ENCODE measurements around the gene ADGRD1. TPM values are rescaled to one million over a fixed set of nuclear protein-coding genes. Genes with fewer than 3 reads are reported as not detected.
"Not testable (repeated sequence)": the region's sequence is repeated elsewhere in the genome, so short reads cannot be mapped to it uniquely, and the experiment has no call there.

ADGRD1 gene
- total RNA-seq, 1 experiment from 2014 or later = not detected

DNA sequence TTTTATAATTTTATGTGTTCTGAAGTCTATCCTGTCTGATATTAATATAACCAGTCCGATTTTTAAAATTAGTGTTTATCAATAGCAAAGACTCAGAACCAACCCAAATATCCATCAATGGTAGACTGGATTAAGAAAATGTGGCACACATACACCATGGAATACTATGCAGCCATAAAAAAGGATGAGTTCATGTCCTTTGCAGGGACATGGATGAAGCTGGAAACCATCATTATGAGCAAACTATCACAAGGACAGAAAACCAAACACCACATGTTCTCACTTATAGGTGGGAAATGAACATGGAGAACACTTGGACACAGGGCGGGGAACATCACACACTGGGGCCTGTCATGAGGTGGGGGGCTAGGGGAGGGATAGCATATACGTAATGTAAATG is 16.2 kb upstream of the ADGRD1 start:
- DNase-seq (ENCODE audit: low read depth) = not testable (repeated sequence)

DNA sequence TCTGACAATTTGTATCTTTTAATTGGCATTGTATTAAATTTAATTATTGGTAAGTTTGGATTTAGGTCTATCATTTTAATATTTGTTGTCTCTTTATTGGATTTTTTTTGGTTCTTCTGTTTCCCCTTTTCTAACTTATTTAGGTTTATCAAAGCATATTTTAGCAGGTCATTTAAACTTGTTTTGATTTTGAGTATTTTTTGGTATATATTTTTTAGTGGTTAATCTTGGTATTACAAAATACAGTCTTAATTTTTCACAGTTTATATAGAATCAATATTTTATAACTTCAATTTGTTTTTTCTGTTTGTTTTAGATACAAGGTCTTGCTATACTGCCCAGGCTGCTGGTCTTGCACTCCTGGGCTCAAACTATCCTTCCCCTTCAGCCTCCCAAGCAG is 15.5 kb upstream of the ADGRD1 start:
- no peak for DNase-seq (ENCODE audit: low read depth)

DNA sequence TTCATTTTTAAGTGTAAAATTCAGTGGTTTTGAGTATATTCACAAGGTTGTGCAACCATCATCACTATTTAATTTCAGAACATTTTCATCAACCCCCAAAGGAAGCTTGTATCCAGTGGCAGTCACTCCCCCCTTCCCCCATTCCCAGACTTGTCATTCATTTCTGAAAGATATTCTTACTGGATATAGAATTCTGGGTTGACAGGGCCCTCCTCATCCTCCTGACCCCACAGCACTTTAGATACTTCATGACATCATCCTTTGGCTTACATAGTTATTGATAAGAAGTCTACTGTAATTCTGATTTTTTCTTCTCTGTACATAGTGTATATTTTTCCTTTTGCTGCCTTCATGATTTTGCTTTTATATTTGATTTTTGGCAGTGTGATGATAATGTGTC is 8.8 kb upstream of the ADGRD1 start:
- no peak for DNase-seq (ENCODE audit: low read depth)

DNA sequence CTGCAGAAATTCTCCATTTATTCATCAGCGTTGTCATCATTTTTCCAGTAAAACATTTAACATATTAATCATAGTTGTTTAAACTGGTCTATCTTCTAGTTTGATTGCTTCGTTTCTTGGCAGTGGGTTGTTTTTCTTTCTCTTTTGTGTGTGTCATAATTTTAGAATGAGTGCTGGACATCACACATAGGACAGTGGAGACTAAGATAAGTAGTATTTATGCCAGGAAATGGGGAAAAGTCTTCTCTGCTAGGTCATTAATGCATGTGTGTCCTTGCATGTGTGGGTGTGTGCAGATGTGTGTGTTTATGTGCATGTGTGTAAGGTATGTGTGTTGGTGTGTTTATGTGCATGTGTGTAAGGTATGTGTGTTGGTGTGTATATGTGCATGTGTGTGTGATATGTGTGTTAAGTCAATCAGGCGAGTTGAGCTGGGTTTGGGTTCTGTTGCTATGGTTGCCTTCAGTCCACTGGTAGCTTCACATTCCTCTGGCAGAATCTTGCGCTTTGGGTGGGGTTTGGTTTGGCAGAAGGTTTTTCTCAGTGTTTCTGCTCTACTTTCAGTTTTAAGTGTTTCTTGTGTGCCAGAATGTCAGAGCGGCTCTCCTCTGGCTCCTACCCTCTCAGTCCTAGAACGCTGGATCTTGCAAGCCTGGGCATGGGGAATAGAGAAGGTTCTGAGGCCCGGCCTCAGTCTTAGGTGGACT is 7.8 kb upstream of the ADGRD1 start:
- DNase-seq (ENCODE audit: low read depth) = no peak

DNA sequence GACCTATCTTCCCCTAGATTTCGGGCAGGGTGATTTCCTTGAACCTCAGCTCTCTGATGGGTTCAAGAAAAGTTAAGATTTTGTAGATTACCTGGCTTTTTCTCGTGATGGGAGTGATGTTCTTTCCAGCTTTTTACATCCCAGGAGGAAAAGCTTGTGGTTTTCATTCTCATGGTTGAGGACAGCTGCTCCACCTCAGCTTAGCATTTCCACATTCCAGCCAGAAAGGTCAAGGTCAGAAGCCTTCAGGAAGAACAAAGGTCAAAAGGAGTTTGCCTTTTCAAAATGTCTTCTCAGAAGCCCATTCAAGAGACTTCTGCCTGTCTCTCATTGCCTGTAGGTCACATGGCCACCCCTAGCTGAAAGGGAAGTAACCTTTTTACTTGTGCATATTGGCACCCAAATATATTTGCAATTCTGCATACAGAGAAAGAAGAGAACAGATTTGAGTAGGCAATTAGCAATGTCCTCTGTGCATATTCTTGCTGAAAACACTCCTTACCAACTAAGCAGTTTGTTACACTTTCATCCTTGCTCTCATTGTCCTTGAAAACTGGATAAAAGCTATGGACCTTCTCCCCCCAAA is 6.6 kb upstream of the ADGRD1 start:
- no peak for DNase-seq (ENCODE audit: low read depth)

DNA sequence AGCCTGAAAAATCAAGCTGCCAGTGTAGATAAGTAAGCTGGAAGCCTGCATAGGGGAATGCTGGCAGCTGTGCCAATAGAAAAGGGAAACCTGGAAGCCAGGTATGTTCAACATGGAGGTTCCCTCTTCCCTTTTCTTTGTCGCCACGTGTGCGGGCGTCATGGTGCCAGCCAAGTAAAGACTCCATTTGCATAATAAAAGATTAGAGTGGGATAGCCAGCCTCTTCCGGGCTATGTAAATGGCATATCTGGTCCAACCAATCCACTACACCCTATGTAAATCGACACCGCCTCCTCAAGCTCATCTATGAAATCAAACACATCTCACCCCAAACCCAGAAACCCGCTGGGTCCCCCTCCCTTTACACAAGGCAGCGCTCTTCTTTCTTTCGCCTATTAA is 5.6 kb upstream of the ADGRD1 start:
- DNase-seq (ENCODE audit: low read depth) = no peak

DNA sequence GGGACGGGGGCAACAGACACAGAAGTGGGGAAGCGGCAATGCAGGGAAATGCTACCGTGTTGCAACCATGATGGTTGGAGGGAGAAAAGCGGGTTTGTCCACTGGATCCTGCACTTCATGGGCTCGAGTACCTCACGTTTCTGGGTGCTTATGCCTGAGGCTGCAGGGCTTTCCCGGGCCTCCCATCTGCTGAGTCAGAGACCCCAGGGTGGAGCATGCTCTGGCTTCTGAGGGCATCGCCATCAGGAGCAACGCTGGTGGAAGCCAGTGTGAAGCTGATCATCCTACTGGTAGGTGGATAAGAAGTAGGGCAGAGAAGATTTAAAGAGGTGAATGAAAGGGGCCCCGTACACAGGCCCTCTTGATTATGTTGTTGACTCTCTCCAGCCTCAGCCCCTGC is 5.0 kb upstream of the ADGRD1 start:
- no peak for DNase-seq (ENCODE audit: low read depth)

DNA sequence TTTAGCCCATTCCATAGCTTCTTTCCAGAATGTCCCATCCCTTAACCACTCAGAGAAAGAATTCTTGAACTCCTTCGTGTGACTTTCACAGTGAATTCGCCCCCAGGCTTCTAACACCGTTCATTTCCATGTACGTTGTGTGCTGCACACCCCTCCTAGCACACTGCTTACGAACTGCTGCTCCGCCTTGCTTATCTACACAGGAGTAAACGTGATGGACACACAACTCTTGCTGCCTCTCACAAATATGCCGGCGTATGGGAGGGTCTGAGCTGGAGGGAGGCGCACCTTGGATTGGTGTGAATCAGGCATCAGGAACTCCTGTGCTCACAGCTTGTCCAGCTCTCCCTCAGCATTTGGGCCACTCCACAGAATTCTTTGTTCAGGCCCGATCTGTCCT is 3.9 kb upstream of the ADGRD1 start:
- no peak for DNase-seq (ENCODE audit: low read depth)

DNA sequence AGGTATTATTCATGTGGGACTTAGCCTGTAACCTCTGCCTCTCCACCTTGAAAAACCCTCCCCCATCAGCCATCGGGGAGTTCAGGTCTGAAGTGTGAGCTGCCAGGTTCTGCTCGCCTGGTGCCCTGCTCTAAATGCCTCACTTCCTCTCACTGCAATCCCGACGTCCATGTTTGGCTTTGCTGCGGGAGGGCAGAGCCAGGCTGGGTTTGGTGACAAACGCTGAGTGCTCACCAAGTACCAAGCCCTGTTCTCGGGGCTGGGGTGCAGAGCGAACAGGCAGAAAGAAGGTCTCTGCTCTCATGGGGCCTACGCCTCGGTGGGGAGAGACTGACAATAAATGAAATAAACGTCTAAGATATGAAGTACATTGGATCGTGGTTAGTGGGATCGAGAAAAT is 2.1 kb upstream of the ADGRD1 start:
- DNase-seq (ENCODE audit: low read depth) = no peak

DNA sequence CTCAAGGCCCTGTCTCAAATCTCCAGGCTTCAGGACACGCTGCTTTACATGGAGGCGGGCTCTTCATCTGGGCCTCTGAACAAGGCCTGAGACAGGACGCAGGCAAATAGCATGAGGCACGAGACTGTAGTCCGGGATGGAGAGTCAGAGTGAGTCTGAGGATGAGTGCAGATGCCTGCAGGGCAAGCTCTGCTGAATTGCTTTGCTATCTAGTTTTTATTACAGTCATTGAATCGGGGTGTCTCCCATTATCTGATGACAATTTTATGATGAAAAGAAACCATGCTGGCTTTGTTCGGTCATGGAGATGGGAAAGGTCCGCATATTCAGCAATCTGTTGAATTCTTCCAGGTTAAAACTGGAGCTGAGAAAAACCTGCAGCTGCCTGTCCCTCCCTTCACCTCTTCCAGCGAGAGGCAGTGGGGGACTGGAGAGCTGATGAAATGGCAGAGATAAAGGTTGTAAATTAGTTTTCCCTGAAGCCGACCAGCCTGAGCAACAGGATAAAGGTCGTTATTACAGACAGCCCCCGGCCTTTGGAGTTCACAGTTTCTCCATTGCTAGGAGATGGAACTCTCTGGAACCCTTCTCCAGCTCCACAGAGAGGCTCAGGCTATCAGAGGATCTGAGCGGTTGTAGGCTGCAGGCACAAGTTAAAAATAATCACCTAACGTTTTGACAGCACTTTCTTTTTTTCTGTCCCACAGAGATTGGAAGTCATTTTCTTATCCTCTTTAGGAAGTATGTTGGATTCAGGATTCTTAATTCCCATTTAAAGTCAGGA is 1.3 kb upstream of the ADGRD1 start:
- no peak for DNase-seq (ENCODE audit: low read depth)

DNA sequence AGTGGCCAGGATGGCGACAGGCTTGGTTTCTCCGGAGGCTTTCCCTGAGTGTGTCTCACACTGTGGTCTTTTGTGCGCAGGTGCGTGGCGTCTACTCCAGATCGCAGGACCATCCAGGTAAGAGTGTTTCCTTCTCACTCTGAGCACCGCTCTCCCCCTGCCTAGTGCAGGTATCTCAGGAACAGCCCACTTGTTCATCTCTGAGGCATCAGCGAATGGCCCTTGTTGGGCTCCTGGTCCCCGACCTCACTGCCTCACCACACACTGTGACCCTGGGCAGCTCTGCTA is 781 bp downstream of the ADGRD1 start:
- no peak for DNase-seq (ENCODE audit: low read depth)

DNA sequence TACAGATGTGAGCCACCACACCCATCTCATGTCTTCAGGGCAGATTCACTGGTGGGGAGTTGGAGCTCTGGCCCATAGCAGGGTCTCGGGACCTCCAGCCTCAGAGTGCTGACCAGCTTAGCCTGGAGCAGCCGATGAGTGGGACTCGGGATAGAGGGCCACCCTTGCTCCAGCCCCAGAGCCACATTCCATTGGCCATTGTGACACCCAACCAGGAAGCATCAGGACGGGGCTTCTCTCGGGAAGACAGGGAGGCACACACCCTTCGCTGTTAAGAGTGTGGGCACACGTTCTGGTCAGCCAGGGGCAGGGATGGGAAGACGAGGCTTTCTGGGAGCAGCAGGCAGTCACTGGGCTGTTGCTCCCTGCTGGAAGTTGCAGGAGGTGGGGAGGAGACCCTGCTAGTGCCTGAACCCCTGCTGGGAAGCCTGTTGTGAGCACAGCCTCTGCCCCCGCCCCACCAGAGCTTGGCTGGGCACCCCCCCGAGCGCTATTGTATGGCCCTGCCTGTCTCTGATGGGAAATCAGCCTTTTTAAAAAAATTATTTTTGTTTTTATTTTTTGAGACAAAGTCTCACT is 1.6 kb downstream of the ADGRD1 start:
- DNase-seq (ENCODE audit: low read depth) = no peak

DNA sequence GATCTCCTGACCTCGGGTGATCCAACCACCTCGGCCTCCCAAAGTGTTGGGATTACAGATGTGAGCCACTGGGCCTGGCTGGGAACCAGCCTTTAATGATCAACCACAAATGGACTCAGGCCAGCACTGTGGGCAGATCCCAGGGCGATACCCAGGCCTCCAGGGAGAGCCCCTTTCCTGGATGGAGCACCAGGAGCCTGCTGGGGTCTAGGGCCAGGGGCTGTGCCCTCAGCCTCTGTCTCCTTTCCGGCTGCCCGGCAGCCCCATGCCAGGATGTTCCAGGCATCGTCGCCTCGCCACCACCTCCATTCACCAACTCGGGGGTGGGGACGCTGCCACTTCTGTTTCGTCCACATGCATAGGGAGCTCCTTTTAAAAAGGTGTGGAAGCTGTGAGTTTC is 2.3 kb downstream of the ADGRD1 start:
- no peak for DNase-seq (ENCODE audit: low read depth)

DNA sequence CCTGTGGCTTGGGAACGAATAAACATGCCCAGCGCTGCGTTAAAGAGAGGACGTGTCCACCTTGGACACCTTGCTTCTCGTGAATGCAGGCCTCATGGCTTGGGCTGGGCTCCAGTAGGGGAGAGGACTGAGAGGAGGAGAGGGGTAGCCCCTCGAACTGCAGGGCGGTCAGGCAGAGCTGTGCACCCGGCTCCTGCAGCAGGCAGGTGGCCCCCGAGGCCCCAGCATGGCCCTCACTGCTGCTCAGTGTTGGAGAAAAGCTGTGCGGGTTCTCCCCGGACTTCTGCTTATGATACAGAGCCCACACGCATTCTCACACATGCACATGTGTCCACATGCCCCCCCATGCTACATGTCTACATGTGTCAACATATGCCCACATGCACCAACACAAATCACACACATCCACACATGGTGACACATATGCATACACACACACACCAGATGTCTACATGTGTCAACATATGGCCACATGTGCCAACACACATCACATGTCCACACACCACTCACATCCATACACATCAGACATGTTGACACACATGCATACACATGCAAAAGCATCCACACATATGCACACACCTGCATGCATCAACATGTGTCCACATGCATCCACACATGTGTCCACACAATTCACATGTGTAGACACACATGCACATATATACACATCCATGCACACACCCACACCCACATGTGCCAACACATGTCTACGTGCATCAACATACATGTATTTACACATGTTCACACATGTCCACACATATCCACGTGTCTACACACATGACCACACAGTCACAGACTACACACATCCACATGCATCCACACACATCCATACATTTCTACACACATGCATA is 3.0 kb downstream of the ADGRD1 start:
- DNase-seq (ENCODE audit: low read depth) = no peak

DNA sequence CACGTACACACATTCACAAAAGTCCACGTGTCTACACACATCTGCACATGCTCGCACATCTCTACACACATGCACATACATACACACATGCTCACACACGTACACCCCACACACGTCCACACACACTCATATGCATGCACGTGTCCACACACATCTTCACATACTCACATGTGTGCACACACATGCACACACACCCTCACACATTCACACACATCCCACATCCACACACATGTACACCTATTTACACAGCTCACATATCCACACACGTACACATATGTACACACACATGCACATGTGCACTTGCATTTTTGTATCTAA is 3.6 kb downstream of the ADGRD1 start:
- DNase-seq (ENCODE audit: low read depth) = no peak

DNA sequence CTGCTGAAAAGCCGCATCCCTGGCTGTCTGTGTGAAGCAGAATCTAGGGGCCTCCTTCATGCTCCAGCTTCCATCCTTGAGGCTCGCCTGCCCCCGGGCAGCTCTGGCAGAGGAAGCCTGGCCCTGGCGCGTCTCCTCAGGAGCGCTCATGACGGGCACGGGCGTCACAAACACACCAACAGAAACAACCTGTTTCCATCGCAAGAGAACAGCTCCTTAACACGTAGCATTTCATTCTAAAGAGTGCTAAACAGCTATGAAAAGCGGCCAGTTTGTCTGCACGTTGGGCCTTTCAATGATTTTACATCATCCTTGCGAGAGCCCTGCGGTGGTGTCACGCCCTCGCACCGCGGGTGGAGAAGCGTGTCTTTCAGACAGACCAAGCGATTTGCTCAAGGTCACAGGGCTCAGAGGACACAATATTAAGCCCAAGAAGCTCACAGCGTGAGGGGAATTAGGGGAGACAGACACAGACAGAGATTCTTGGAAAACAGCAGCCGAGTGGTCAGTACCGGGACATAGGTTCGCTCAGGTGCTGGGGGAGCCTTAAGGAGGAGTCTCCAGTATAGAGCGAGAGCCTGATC is 4.9 kb downstream of the ADGRD1 start:
- DNase-seq (ENCODE audit: low read depth) = no peak

DNA sequence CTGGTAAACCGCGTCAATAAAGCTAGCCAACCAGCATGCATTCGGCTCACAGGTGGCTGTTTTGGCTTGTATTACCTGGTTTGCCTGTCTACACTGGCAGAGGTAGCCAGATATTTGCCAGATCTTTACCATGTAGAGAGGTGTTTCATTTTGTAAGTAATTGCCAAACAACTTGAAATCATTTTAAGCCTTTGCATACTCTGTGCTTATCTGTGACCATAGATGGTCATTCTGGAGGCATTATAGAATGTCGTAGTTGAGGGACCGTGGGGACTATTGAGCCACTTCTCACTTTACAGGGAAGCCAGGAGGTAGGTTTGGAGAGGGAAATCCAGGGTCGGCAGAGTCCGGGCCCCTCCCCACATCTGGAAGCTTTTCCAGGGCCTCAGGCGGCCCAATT is 5.9 kb downstream of the ADGRD1 start:
- DNase-seq (ENCODE audit: low read depth) = no peak

DNA sequence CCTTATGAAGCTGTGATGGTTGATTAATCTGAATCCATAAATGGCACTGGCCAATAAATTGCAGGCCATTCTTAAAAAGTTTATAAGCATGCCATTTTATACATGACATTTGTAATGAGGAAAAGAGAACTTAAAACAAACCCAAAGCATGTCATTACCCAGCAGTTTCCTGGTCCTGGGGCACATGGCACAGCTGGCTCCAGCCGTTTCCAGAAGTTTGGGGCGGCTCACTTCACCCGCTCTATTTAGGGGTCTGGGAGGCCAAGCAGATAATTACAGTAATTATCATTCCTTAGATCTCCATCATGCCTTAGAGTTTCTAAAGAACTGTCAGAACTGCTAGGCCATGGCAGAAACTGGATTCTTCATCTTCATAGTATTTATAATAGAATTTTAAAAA is 6.4 kb downstream of the ADGRD1 start:
- DNase-seq (ENCODE audit: low read depth) = no peak

DNA sequence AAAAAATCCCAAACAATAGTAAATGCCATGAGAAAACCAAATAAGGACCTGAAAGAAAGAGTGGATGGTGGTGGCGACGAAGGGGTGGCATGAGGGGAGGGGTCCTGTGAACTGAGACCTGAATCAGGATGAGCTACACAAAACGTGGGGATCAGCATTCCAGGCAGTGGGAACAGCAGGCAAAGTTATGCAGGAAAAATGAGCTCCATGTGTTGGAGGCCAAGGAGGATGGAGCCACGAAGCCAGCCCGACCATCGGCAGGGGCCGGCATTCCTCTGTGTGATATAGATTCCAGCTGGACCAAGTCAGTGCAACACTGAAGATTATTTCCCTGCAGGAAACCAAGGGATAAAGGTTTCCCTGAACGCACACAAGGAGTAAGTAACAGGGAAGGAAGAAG is 7.1 kb downstream of the ADGRD1 start:
- DNase-seq (ENCODE audit: low read depth) = no peak

DNA sequence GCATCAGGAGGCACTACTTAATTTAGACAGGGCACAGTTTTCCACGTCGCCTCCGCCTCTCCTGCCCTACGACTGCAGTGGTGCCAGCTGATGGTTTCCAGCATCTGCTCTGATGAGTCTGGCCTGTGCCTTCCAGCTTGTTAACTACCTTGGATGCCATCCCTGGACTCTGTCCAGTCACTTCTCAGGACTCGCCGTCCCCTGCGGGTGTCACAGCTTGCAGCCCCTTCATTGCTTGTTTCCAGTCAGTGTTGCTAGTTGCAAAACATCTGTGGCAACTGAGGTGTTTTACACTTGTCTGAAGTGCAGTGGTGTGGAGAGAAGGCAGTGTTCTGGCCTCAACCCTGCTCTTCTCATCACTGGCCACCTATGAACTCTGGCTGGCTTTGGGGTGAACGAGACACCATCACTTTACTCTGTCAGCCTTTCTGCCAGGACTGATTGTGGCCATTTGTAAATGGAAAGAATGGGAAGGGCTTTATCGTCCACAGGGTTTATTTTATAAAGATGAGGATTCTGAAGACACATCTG is 8.3 kb downstream of the ADGRD1 start:
- DNase-seq (ENCODE audit: low read depth) = no peak

DNA sequence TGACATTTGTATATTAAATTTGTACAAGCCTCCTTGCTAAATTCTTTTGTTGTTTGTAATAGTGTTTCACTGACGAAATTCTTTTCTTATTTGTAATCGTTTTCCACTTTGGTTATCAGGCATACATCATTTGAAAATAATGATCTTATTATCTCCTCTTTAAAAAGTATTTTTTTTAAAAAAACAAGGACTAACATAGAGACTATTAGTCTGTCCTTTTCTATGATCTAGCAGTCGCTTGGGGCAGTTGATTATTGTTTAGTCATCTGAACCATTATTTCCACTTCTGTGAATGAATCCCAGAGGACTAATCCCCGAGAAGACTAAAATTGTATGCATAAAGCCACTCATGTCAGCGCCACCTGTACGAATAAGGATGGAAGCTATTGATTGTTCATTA is 11.5 kb downstream of the ADGRD1 start:
- DNase-seq (ENCODE audit: low read depth) = no peak

DNA sequence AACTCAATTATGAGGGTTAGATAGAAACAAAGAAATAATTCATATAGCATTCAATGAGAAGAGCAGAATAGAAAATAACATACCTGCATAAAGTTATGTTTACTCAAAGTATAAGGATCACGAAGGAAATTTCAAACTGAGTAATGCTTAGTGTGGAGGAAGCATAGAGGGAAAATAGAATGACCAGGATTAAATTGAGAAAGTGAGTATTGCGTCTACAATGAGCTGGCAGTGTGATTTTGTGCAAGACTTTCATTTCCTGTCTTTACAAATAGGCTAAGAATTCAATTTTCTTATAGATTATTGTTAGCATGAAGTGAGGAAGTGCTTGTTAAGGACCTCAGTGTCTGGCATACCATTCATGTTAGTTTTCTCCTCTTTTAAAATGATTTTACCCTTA is 12.0 kb downstream of the ADGRD1 start:
- no peak for DNase-seq (ENCODE audit: low read depth)

Data from LHCN-M2 (cell line).